ENCODE results near the gene CACNA1B. TPM values are rescaled to one million over a fixed set of nuclear protein-coding genes. Genes with fewer than 3 reads are reported as not detected.

CACNA1B gene
- total and polyA plus RNA-seq, 10 donors = under 0.01 to 0.09 (median 0.04) TPM; not detected in 4

DNA sequence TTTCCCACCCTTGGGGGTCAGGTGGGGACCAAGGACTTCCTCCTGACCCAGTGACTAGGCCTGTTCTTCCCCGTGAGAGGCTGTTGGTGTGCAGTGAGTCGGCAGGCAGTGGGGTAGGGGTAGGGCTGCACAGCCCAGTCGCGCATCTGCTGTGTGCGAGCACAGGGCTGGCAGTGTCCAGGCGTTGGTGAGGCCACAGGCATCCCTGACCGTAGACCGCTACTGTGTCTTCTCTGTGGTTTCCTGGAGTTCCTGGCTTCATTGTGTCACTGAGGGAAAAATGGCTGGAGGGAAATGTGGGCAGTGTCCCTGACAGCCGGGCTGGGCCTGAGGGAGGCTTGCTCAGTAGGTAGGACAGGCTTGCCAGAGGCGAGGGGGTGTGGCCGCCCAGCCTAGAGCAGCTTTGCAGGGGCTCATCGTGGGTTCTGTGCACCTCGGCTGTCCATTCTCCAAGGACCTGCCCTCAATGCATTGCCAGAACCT lies 95.4 kb downstream of the CACNA1B start:
- H3K9me3 ChIP-seq = no peaks in the 10 kb centered on the region
- peak; percentile 64 for DNase-seq
- 65 to 78% (median 76%) methylated on average over 11 to 13 of the region's 13 CpGs for WGBS, 5 donors

DNA sequence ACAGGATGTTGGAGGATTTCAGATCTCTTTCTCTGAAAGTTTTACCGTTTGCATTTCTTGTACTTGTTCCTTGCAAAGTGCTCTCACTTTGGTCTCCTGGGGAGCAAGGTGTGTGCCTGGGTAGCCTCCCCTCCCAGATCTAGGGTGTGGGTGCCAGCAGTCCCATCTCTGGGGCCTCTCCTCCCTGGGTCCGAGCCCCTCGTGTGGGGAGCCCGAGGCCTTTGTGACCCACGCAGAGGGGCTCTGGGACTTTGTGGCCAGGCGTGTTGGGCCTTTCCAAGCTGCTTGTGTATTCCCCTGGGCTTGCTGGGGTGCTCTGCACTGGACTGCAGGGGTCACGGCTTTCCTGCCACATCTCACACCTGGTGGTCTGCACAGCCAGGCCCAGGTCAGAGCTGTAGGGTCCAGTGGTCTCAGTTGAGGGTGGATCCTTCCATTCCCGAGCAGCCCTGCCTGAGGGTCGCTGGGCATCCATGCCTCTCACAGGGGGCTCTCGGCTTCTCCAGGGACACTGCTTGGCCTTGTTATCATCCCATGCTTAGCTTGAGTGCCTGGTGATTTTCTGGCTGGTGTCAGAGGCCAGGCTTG lies 96.3 kb downstream of the CACNA1B start:
- DNase-seq = peak; percentile 33
- H3K9me3 ChIP-seq = no peaks in the 10 kb centered on the region
- no peak for TF ChIP-seq POLR2A (IDR thresholded peaks at IDR 0.05)
- TF ChIP-seq POLR2AphosphoS5 (IDR thresholded peaks at IDR 0.05) = no peak
- no peak for TF ChIP-seq CTCF (IDR thresholded peaks at IDR 0.05 in 8 of 11, conservative IDR thresholded peaks at IDR 0.05 in 3 of 11)
- intact Hi-C loops (cut with DNase I; ENCODE audit: low total_unique reads) = no loop called here
- no peaks in the 10 kb centered on the region for H3K36me3 ChIP-seq
- H3K27ac ChIP-seq = no peak overlapping the region
- H3K27me3 ChIP-seq (replicated peaks in 1 of 7) = peaks cover 0 to 56% (median 0%) of the 10 kb centered on the region in 7 donors
- no peak overlapping the region for H3K4me3 ChIP-seq
- 76 to 91% (median 85%) methylated on average over 6 to 10 of the region's 10 CpGs for WGBS, 5 donors
- H3K4me1 ChIP-seq = no peaks in the 10 kb centered on the region

More for the DNA sequence above, 95.4 kb downstream of the CACNA1B start:
- Histone ChIP-seq H3K27ac (no peak overlapping the region), H3K4me1 (no peaks in the 10 kb centered on the region), H3K36me3 (no peaks in the 10 kb centered on the region), H3K27me3 (replicated peaks in 1 of 7) (peaks cover 0 to 65% (median 0%) of the 10 kb centered on the region in 7 donors), H3K4me3 (no peak overlapping the region)
- intact Hi-C loops (cut with DNase I; ENCODE audit: low total_unique reads) = no loop called here
- TF ChIP-seq CTCF (IDR thresholded peaks at IDR 0.05 in 8 of 11, conservative IDR thresholded peaks at IDR 0.05 in 3 of 11) = no peak

DNA sequence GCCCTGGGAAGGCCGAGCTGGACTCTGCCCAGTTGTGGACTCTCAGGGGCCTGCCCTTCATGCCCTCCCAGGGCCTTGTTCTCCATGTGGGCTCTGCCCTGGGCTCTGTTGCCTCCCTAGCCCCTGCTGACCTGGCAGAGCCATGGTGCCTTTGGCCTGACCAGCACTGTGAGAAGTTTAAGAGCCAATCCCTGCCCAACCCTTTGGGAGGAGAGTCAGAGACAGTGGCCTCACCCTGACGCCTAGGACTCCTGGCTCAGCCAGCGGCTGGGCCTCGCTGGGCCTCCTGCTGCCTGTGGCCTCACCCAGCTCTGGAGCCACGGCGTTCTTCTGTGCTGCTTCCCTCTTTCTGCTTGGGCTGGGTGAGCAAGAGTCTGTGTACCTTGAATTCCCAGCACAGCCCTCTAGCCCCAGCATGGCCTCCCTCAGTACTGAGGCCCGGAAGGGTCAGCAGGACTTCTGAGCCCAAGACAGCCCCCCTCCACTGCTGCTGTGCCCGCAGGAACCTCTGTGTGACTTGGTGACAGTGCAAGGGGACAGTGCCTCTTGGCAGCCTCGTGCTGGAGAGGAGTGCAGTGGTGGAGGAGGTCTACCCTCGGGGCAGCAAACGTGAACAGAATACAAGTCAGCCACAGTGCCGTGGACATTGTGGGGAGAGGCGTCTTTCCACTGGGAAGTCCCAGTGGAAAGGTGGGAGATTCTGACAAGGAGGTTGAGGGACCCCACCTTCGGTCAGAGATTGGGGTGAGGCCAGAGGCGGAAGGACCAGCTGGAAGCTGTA lies 97.4 kb downstream of the CACNA1B start:
- H3K9me3 ChIP-seq = no peaks in the 10 kb centered on the region

More for the DNA sequence above, 97.4 kb downstream of the CACNA1B start:
- Histone ChIP-seq H3K27ac (no peak overlapping the region), H3K36me3 (no peaks in the 10 kb centered on the region), H3K4me3 (no peak overlapping the region), H3K27me3 (replicated peaks in 1 of 7) (peaks cover 0 to 47% (median 0%) of the 10 kb centered on the region in 7 donors), H3K4me1 (no peaks in the 10 kb centered on the region)
- TF ChIP-seq POLR2AphosphoS5 (IDR thresholded peaks at IDR 0.05) = no peak
- TF ChIP-seq CTCF (IDR thresholded peaks at IDR 0.05 in 8 of 11, conservative IDR thresholded peaks at IDR 0.05 in 3 of 11) = no peak
- no peak for TF ChIP-seq POLR2A (IDR thresholded peaks at IDR 0.05)
- DNase-seq = peak; percentile 50
- 81 to 91% (median 83%) methylated on average over 10 to 15 of the region's 15 CpGs for WGBS, 5 donors
- intact Hi-C loops (cut with DNase I; ENCODE audit: low total_unique reads) = no loop called here

All from spleen (tissue), 11 donors.